ENCODE data around the gene NOL11.
A peak's percentile ranks its signal among the peaks of the same experiment; 100 is the strongest.
"Not testable (repeated sequence)": the region's sequence is repeated elsewhere in the genome, so short reads cannot be mapped to it uniquely, and the experiment has no call there.

NOL11 gene

DNA sequence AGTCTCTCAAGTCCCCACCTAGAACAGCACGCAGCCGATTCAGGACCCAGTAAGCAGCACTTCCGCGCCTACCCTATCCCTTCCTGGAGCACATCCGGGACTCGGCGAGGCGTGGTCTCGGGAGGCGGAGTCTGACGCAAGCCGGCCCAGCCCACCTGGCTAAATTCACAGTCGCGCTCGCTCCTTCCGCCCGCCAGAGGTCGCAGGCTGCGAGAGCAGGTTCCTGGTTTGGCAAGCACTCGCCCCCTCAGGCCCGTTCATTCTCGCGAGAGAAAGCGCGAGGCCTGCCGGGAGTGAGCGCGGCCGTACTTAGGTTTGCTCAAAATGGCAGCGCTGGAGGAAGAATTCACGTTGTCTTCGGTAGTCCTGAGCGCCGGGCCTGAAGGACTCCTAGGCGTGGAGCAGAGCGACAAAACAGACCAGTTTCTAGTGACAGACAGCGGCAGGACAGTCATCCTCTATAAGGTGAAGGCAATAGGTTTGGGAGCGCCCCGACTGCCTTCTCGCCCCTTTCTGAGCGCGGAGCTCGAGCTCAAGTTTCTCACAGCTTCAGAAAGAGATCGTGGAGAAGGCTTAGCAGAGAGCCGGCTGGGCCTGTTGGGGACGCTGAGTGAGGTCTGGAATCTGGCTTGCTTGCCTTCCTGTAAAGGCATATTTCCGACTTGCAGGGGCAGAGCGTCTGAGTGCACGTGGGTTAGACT, at the start of gene NOL11:
TSS of gene NOL11 (plus strand) at position 313 of the 701 bp plus-strand sequence. CDS start at position 325, 12 bp downstream.
- DNase-seq (ENCODE audit: low read depth) = peak; percentile 73

DNA sequence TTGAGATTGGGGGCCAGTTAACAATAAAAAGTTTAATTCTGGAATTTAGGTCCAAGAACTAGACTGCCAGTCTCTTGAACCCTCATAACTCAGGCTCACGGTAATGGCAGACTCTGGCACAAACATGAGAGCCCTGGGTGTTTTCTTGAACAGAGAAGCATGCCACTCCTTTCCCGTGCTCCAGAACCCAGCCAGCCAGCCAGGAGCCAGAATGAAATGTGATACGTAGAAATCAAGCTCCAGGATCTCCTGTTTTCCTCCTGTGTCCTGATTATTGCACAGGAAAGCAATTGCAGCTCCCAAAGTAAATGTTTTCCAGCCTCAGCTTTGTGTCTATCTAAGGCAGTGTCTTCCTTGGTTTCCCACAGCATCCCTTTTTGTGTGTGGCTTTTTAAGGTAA, 46.2 kb upstream of the NOL11 start:
- no peak for DNase-seq (ENCODE audit: low read depth)

DNA sequence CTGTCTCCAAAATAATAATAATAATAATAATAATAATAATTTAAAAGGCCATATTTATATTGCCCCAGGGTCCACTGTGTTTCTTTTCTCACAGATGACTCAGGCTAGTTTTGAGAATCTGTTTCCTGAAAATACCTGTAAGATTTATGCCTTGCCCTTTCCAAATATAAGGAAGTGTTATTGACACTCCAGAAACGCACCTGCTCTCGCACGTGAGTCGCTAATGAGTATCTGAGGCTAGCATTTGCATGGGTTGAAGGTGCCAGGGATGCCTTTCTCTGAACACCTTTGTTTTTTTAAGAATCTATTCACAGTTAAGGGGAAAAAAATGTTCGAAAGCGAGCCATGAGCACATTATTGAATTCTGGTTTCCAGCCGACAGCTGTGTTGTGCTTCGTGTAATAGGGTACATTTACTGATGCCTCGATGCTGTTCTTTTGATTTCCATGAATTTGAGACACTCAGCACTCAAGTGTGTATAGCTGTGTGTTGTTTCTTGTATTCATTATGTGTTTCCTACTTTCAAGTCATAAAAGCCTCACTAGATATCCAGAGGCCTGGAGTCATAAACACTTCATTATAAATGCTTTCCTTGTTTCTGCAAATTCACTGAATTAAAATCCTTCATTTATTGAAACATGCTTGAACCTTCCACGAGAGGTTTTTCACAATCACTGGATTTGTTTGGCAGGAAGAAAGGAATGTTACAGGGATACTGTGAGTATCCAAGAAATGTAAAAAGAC, 45.0 kb upstream of the NOL11 start:
- no peak for DNase-seq (ENCODE audit: low read depth)

DNA sequence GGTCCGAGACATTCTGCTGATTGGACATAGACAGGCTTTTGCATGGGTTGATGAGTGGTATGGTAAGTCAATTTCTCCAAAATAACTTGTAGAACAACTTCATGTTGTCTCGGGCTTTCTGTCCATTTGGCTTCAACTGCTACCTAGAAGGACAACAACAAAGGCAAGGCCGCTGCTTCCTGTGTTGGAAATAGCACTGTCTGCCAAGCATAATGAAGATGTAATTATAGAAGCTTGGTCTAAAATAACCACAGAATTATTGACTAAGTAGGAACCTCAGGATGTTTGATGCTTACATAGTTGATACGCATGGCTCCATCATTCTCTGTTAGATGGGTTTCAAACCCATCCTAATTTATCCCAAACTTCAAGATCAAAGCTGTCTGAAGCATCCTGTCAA, 42.3 kb upstream of the NOL11 start:
- DNase-seq (ENCODE audit: low read depth) = no peak

DNA sequence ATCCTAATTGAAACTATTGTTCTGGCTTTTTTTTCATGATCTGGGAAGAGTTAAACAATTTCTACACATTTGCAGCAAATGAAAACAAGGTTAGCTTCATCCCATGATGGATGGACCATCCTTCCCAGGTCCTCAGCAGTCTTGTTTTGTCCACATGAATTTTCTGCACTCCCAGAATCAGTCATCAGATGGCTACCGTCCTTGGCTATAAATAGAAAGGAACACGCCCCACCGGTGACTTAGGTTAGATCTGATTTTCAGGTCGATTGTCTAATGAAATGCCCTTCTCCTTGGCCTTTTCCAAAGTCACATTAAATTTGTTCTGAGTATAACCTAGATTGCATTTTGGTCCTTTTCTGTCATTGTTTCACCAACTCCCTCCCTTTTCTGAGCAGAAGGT, 41.4 kb upstream of the NOL11 start:
- no peak for DNase-seq (ENCODE audit: low read depth)

DNA sequence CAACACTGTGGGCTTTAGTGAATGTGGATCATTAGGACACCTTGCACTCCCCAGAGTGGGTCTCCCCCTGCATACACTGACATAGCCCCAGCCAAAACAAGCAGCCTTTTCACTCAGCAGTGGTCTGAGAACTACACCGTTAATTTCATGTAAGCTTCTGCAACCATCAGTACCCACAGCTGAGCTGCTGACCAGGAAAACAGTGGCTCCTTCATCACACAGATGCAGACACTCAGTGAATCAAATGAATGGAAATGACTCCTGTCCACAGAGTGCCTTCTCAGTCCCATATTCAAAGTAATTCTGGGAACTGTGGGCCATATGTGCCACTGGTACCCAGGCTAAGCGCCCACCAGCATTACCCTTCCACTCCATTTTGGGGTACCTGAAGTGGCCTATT, 39.3 kb upstream of the NOL11 start:
- no peak for DNase-seq (ENCODE audit: low read depth)

DNA sequence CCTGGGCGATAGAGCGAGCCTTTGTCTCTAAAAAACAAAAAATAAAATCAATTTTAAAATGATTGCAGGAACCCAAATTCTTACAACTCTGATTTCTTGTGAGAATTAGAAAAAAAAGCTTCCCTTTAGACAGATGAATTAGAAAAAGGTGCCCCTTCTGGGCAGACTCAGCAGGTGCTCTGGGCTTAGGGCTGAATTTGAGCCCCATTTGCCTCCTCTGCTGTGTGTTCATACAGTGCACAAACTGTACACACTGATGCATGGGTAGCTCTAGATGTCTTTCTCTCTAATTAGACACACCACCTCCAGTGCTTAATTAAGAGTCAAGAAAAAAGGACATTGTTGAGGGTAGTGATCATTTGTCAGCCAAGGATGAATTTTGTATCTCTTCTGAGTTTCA, 38.5 kb upstream of the NOL11 start:
- no peak for DNase-seq (ENCODE audit: low read depth)

DNA sequence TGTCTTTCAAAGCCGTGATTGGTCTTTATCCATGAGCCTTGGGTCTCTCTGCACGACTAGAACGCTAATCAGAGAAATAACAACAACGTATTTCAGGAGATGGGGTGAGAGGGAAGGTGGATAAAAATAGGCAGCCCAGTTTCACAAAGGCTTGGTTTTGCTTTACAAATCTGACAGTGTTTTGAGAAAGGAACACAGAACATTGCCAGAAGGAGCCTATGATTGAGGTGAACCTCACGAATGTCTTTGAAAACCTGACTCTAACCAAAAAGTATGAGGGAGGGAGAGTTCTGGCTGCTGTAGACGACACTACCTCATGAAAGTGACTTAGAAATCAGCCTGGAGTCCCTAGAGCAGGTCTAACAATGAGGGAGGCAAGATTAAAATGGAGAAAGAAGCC, 38.0 kb upstream of the NOL11 start:
- no peak for DNase-seq (ENCODE audit: low read depth)

DNA sequence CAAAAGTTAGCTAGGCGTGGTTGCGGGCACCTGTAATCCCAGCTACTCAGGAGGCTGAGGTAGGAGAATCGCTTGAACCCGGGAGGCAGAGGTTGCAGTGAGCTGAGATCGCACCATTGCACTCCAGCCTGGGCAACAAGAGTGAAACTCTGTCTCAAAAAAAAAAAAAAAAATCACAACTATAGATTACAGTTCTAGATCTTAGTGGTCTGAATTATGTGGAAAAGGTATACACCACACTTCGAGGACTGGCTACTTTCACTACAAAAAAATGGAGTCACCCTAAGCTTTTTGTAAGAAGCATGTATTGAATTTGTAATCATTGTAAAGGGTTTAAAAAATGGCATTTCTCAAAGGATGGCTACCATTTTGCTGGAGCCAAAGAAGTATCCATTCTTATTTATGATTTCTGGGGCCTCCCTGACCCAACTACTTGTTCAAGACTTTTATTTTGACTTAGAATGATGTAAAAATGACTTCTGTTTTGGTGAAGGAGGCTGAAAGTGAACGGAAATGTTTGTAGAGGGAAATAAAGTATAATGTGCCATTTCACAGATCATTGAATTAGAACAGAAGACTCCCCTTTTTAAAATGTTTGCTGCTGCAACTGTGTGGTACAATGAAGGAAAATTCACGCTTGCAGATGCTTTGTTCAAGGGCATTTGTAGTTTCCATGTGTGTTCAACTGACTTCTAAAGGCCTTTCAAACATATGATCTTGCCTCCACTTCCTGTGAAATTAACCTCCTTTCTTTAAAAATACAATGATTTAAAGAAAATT, 37.1 kb upstream of the NOL11 start:
- no peak for DNase-seq (ENCODE audit: low read depth)

DNA sequence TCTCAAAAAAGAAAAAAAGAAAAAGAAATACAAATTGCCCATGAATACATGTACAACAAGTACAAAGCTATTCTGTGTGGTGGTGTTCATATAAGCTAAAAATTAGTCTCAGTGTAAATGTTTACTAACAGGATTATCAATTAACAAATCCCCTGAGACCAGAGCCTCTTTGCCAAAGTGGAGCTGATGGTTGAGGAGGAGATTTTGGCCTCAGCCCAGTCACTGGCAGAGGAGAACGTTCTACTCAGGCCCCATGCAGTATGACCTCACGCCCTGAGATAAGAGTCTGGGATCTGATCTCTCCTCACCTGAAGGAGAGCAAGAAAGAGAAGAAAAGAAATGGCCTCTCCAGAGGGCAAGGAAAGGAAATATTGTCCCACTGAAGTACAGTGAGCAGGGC, 35.5 kb upstream of the NOL11 start:
- no peak for DNase-seq (ENCODE audit: low read depth)

DNA sequence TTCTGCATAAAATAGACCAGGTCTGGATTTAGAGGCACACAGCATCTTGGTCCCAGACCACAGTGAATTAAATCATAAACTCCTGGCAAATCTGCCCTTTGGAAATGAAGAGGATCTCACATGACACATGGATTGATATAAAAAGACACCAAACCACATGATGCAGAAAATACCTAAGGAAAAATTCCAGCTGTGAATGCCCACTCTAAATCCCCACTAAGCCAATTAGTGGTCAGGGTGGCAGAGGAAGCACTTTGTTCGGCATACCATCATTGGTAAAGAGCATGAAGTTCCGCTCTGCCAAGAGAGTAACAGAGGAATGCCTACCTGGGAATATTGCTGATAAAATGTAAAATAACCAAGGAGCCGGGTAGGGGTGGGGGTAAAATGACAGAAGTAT, 32.4 kb upstream of the NOL11 start:
- no peak for DNase-seq (ENCODE audit: low read depth)

DNA sequence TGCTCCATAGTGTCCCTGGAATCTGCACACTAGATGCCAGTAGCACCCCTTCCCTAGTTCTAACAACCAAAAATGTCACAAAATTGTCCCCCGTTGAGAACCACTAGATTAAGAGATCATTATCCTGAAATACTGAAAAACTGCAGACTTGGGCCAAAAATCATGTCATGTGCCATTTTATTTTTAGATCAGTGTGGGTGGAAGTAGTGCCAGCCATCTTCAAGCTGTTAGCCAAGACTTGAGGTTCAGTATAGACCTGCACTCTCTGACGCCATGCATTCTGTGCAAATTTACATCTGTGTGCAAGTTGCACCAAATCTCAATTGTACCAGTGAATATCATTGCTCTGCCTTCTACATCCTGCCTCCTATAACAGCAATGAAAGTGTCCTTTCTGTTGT, 31.5 kb upstream of the NOL11 start:
- no peak for DNase-seq (ENCODE audit: low read depth)

DNA sequence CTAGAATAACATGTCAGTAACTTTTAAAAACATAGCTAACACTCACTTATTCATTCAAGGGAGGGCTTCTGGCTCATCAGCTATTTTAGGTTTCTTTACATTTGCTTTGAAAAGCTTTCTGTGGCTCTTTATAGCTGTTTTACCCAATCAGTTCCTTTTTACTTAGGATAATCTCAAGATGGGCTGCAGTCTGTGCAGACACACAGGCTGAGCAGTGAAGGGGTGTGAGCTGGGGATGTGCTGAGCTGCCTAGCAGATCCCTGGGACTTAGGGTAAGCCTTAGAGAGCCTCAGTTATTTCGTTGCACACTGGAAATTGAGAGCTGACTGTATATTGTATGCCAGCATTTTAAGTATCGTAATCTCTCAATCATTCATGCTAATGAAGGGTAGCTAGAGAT, 30.2 kb upstream of the NOL11 start:
- no peak for DNase-seq (ENCODE audit: low read depth)

DNA sequence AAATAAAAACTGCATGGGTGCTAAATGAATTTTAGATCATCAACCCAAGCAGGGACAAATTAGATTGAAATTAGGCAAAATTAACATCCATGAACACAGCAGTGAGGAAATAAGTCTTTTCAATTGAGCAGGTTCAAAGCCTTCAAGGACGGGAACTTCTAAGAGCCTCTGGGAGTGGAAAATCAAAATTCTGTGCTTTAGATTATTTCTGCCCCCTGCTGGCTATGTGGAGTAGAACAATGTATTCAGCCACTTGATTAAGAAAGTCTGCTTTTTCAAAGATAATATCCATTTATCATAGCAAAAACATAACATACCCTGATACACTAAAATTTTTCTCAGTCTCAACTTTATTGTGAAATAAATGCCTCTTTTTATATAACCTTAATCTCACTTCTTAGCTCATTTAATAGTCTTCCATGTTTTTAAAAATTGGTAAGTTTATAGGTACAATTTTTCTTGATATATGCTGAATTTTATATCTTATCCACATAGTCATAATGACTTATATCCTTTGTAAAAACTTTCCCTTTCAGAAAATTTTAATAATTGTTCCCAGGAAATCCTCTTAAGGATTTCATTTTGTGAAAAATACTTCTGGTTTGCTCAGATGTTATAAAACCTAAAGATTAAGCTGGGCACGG, 28.1 kb upstream of the NOL11 start:
- DNase-seq (ENCODE audit: low read depth) = peak; percentile 5

DNA sequence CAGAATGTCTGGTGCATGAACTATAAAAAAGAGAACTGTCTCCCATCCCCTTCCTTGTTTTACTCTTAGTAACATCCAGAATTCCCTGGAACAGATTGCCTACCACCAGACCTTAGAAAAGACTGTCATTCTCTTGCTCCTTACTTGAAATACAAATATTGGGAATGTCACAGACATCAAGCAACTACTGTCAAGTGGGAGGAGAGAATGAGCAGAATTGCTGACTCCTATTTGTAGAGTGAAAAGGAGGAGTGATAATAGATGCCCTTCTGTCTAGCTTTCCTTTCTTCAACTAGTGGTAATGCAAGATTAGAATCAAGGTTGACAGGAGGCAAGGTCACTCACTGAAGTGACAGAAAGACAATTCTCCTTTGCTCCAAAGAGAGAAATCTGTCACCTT, 23.9 kb upstream of the NOL11 start:
- no peak for DNase-seq (ENCODE audit: low read depth)

DNA sequence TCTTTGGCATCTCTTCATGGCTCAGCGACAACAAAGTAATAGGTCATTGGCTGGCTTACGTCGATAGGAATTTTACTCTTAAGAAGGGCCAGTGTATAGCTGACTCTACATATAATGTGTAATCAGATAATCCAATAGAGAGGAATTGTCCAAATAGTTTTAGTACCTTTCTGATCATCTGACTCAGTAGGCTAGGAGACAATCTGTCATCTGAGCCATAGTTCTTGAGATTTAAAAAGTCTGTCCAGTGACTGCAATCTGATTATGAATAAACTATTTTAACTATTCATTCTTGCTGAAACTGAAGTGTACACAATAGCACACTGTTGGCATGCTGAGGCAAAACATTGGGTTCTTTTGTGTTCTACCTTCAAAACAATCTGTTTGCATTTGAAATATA, 21.4 kb upstream of the NOL11 start:
- no peak for DNase-seq (ENCODE audit: low read depth)

DNA sequence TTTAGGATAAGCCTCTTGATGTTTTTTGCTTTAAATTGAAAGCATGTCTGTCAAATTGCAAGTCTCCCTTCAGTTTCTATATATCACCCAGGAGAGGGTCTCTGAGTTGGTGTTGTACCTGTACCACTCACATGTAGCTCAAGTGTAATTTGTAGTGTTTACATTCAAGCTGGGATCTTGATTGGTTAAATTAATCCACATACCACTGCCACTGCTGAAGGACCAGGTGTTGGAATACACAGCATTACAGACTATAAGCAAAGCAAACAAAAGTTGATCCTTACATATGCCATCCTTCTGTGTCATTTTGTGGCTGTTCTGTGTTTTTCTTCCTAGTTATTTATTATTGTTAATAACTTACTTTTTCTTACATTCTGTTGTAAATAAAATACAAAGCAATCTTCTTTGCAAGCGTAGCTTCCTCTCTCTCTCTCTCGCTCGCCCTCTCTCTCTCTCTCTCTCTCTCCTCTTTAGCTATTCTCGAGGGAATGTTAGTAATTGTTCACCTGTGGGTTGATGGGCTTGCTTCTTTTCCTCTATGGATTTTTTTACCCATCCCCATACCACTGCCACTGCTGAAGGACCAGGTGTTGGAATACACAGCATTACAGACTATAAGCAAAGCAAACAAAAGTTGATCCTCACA, 20.8 kb upstream of the NOL11 start:
- no peak for DNase-seq (ENCODE audit: low read depth)

DNA sequence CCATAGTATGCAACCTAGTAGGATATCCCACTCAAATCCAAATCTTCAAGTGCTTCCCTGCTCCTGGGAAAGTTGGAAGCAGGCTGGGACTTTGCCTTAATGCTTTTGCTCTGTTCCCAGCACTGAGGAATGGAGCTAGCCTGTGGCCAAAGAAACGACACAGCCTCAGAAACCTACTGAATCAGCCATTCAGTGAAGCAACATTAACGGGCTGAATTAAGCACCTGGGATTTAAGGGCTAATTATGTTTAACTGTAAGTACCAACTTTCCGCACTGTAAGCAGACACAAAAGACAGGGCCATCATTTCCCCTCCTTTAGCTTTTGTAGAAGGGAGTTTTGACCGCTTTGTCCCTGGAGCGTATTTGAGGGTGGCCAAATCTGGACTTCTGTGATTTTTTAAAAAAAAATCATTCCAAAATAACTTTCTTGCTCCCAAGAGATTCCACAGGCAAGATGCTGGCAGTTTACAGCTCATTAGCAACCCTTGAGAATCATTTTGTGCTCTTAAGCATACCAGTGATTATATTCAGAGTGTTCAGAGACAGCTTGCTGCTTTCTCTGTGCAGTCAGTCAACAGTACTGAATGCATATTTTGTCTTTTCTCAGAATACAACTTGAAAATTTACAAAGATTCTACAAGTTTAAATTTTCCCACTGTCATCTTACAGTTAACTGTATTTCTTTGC, 17.6 kb upstream of the NOL11 start:
- DNase-seq (ENCODE audit: low read depth) = no peak

DNA sequence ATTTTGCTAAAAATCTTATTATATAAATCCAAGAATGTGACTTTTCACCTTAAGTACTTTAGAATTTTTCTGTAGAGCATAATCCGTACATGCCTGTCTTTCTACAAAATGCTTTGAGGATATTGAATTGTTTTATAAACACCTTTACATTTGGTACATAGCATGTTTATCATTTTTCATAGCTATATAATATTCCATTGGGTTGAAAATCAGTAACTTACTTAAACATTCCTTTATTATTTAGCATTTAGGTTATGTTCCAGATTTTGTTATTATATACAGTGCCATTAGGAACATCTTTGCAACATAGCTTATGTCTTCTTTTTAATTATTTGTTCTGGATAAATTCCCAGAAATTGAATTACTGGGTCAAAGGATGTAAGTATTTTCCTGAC, 17.0 kb upstream of the NOL11 start:
- DNase-seq (ENCODE audit: low read depth) = no peak

DNA sequence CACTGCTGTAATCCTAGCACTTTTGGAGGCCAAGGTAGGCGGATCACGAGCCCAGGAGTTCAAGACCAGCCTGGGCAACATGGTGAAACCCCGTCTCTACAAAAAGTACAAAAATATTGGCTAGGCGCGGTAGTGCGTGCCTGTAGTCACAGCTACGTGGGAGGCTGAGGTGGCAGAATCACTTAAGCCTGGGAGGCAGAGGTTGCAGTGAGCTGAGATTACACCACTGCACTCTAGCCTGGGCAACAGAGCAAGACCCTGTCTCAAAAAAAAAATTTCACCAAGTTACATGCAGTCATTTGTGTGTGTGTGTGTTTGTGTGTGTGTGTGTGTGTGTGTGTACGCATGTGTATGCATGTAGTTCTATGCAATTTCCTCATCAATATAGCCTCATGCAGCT, 14.9 kb upstream of the NOL11 start:
- DNase-seq (ENCODE audit: low read depth) = not testable (repeated sequence)

DNA sequence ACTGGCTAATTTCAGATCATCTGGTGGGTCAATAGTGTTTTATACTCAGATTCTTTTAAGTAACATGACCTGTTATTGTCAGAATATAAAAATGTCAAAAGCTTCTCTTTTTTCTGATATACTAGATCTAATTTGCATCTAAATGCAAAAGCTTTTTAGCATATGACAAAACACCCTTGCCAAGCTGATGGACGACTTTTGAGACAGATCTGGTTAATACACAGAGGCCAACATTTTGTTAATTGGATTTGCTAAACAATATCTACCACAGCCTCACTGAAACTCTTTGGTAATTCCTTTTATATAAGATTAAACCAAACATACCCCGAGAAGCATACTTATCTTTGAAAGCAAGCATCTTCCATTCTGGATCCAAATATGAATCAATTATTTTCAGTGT, 10.3 kb upstream of the NOL11 start:
- no peak for DNase-seq (ENCODE audit: low read depth)

DNA sequence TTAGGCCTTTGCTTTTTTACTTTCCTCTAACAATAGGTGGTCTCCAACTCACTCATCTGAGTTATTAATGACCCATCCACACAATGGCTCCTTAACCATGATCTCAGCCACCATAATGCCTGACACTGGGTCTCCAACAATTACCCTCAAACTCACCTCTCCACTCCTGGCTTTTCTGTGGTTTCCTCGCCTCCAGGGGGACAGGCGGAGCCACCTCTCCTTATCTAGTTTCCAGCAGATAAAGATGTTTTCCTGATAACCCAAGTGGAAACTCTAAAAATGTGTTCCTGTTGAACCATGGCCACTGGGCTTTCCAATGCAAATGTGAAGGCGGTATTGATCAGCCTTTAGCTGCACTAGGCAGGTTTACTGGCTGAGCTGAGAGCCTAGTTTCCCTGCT, 9.4 kb upstream of the NOL11 start:
- no peak for DNase-seq (ENCODE audit: low read depth)
